Sigmoid colon (tissue), 7 donors: ENCODE results near the gene YJEFN3. TPM values are rescaled to one million over a fixed set of nuclear protein-coding genes. Genes with fewer than 3 reads are reported as not detected.

ENCODE experiments used
- DNase-seq: peaks from one replicate; pipeline ENCODE4 v3.0.0-alpha.2; 2019
- H3K27ac ChIP-seq, 4 donors: fragments of 200-600 bp; sonication (generic); one replicate each; pipeline ENCODE4 v1.5.1; 2016 to 2019; ENCODE audit warnings: mild to moderate bottlenecking in 1 of 4
- H3K27me3 ChIP-seq, 3 donors: fragments of 200-600 bp; sonication (generic); one replicate each; pipeline ENCODE4 v1.5.1; 2019; ENCODE audit warnings: mild to moderate bottlenecking in 1 of 3
- H3K36me3 ChIP-seq, 4 donors: fragments of 200-600 bp; sonication (generic); one replicate each; pipeline ENCODE4 v1.5.1; 2016 to 2019
- H3K4me1 ChIP-seq, 4 donors: fragments of 200-600 bp; sonication (generic); one replicate each; pipeline ENCODE4 v1.5.1; 2017 to 2019
- H3K4me3 ChIP-seq, 4 donors: fragments of 200-600 bp; sonication (generic); one replicate each; pipeline ENCODE4 v1.5.1; 2017 to 2019; ENCODE audit warnings: mild to moderate bottlenecking in 2 of 4, moderate library complexity in 1 of 4
- H3K9me3 ChIP-seq, 4 donors: fragments of 200-600 bp in 3 of 4; sonication (generic) in 3 of 4; one replicate each; pipeline versions ENCODE4 v1.5.1 to v1.6.1; 2013 to 2019
- EP300 ChIP-seq, 4 donors: sonication (generic); formaldehyde crosslinking; IDR thresholded peaks; one replicate each; pipeline ENCODE4 v1.6.1; 2017; ENCODE audit warnings: antibody characterized with exemption in 4 of 4
- POLR2A ChIP-seq, 2 donors: fragments of 450-650 bp; IDR thresholded peaks; one replicate each; pipeline ENCODE4 v1.6.1; 2016; ENCODE audit warnings: antibody characterized with exemption in 2 of 2, mild to moderate bottlenecking in 2 of 2, moderate library complexity in 2 of 2
- POLR2AphosphoS5 ChIP-seq, 4 donors: sonication (generic); formaldehyde crosslinking; IDR thresholded peaks; one replicate each; pipeline ENCODE4 v1.6.1; 2017; ENCODE audit warnings: antibody characterized with exemption in 4 of 4
- WGBS, 2 donors: extraction: QIAGEN DNeasy Blood & Tissue Kit; methylation state at CpG; one replicate each; pipeline ENCODE4 v1.1.7; 2013; 5-methylcytosine and 5-hydroxymethylcytosine counted together
- intact Hi-C: fragments of 100-400 bp; cut with DNase I; formaldehyde crosslinking; loops from one replicate; pipeline ENCODE4 v1.15.1; 2023
- polyA plus RNA-seq, 3 donors: library from polyadenylated mRNA; stranded (reverse); fragments of 200-250 nt; gene quantifications; one replicate each; pipeline ENCODE4 v1.2.3, GENCODE V29; 2013
- total RNA-seq, 4 donors: library from RNA; depleted of rRNA; stranded (reverse); fragments of >200 nt; gene quantifications; one replicate each; pipeline ENCODE4 v1.1.0, GENCODE V29; 2016
- TF ChIP-seq, protein P1 (sequence below), 4 experiments: fragments of 450-650 bp in 3 of 4; fragments of 200-600 bp in 1 of 4; IDR thresholded peaks; one replicate each; pipeline ENCODE4 v1.5.1; 2016 to 2019; ENCODE audit warnings: antibody characterized with exemption in 4 of 4, mild to moderate bottlenecking in 3 of 4, moderate library complexity in 2 of 4
- donor health status: healthy with polysubstance abuse.
- donor health status: Bipolar disorder and iron deficiency.
- donor health status: healthy.

YJEFN3 gene
- total and polyA plus RNA-seq, 7 donors: 0.71 to 14.4 (median 2.2) TPM; not detected in 2

DNA sequence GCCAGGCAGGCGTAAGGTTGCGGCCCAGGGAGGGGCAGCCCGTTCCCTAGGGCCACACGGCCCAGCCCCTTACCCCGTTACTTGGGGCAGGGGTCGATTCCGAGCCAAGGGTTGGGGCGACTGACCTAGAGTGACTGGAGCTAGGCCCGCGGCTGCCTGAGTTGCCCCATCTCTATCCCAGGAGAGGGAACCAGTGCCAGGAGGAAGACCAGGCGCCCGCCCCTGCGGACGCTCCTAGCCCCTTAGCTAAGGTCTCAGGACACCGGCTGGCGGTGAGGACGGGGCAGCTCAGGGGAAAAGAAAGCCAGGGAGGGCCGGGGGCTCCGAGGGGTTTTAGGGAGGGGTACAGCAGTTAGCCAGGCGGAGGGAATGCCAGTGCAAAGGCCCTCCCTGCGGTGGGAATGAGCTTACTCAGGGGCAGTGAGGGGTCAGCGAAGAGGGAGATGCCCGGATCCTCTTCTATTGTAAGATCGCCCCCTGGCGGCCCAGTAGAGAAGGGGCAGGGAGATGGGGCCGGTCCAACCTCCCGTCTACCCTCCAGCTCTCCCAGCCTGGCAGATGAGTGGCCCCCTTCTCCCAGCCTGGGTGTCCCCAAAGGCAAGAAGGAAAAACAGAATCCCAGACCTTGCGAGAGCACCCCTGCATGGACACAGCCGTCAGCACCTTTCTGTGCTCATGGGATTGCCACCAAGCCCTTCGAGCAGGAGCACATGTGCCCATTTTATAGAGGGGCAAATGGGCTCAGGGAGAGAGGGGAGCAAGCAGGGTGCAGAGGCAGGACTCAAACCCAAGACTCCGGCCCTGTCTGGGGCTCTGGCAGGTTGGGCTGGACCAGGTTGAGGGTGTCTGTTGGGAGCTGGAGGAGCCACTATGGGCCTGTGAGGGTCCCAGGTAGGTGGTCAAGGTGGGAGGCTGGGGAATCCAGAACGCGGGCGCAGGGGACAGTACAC lies 25.6 kb downstream of the YJEFN3 start:
- TF ChIP-seq EP300 (IDR thresholded peaks at IDR 0.05) (no peak), POLR2AphosphoS5 (IDR thresholded peaks at IDR 0.05) (no peak), POLR2A (IDR thresholded peaks at IDR 0.05) (no peak)
- TF ChIP-seq, protein P1, sequence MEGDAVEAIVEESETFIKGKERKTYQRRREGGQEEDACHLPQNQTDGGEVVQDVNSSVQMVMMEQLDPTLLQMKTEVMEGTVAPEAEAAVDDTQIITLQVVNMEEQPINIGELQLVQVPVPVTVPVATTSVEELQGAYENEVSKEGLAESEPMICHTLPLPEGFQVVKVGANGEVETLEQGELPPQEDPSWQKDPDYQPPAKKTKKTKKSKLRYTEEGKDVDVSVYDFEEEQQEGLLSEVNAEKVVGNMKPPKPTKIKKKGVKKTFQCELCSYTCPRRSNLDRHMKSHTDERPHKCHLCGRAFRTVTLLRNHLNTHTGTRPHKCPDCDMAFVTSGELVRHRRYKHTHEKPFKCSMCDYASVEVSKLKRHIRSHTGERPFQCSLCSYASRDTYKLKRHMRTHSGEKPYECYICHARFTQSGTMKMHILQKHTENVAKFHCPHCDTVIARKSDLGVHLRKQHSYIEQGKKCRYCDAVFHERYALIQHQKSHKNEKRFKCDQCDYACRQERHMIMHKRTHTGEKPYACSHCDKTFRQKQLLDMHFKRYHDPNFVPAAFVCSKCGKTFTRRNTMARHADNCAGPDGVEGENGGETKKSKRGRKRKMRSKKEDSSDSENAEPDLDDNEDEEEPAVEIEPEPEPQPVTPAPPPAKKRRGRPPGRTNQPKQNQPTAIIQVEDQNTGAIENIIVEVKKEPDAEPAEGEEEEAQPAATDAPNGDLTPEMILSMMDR (IDR thresholded peaks at IDR 0.05): peak in 3 of 4 experiments; percentile 16 to 73 (median 33)
- no peaks in the 10 kb centered on the region for H3K4me1 ChIP-seq
- H3K27me3 ChIP-seq: peaks cover 0 to 17% (median 5%) of the 10 kb centered on the region in 3 donors
- intact Hi-C loops: loop anchor here (1.0 kb wide), 1 partner anchor 22 kb away; no protein-coding TSS in a partner anchor
- H3K27ac ChIP-seq: no peak overlapping the region
- 66 to 70% methylated on average over 34 of the region's 34 CpGs for WGBS, 2 donors
- no peaks in the 10 kb centered on the region for H3K9me3 ChIP-seq
- no peaks in the 10 kb centered on the region for H3K36me3 ChIP-seq
- no peak for DNase-seq
- no peak overlapping the region for H3K4me3 ChIP-seq

DNA sequence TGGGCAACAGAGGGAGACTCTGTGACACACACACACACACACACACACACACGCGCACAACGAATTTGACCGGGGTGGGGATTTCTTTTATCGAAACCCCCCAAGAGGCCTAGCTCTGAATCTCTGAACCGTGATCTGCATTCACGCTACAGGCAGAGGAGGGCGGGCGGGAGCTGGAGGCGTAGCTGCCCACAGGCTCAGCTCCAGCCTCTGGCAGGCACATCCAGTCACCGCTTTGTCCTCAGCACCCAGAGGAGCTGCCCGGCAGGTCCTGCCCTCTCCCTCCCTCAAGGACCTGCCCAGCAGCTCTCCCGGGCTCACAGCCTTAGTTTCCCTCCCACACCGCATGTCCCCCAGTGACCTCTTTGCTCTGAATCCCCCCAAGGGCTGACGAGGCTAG lies 29.3 kb downstream of the YJEFN3 start:
- Histone ChIP-seq H3K9me3 (no peaks in the 10 kb centered on the region), H3K4me1 (no peaks in the 10 kb centered on the region), H3K36me3 (no peaks in the 10 kb centered on the region), H3K27ac (no peak overlapping the region), H3K4me3 (no peak overlapping the region), H3K27me3 (no peaks in the 10 kb centered on the region)
- no peak for TF ChIP-seq POLR2AphosphoS5 (IDR thresholded peaks at IDR 0.05)
- TF ChIP-seq POLR2A (IDR thresholded peaks at IDR 0.05): no peak
- no peak for TF ChIP-seq EP300 (IDR thresholded peaks at IDR 0.05)
- TF ChIP-seq, protein P1 (IDR thresholded peaks at IDR 0.05): no peak
- WGBS, 2 donors: 80 to 84% methylated on average over 15 of the region's 15 CpGs
- DNase-seq: no peak
- intact Hi-C loops: no loop called here

DNA sequence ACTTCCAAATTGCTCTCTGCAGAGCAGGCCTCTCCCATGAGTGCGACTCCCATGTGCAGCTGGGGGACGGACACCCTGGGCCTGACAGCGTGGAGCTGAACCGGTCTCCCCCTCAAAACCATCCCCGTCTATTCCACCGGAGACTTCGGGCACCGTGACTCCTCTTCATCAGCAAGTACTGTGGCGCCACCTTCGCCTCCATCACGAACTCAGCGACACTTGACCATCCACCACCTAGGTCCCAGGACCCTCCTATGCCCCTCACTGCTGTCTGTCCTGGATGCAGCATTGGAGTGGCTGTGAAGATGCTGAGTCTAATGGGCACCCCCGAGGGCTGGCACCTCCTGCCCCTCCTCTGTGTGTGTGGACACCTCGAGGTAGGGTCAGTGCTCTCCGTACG lies 29.9 kb downstream of the YJEFN3 start:
- no peak for TF ChIP-seq POLR2AphosphoS5 (IDR thresholded peaks at IDR 0.05)
- no peak for TF ChIP-seq POLR2A (IDR thresholded peaks at IDR 0.05)
- TF ChIP-seq EP300 (IDR thresholded peaks at IDR 0.05): no peak
- TF ChIP-seq, protein P1 (IDR thresholded peaks at IDR 0.05): no peak
- intact Hi-C loops: no loop called here
- H3K9me3 ChIP-seq: no peaks in the 10 kb centered on the region

DNA sequence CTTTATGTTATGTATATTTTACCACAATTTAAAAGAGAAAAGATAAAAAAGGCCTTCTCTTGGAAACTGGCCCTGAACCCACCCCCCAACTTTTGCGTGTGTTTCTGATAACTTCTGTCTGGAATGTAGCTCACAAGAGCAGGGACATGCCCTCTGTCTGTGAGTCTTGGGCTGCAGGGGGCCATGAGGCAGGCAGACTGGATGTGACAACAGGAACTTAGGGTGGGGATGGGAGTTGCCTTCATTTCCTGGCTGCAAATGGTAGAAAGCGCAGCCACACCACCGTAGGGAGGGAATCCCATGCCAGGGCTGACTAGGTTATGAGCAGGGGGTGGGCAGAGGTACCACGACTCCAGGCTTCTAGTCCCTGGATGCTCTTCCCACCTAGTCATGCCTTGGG lies 31.2 kb downstream of the YJEFN3 start:
- 65 to 90% methylated on average over 4 of the region's 4 CpGs for WGBS, 2 donors
- no peaks in the 10 kb centered on the region for H3K4me1 ChIP-seq
- no peak for TF ChIP-seq EP300 (IDR thresholded peaks at IDR 0.05)
- TF ChIP-seq, protein P1 (IDR thresholded peaks at IDR 0.05): no peak
- TF ChIP-seq POLR2AphosphoS5 (IDR thresholded peaks at IDR 0.05): no peak
- TF ChIP-seq POLR2A (IDR thresholded peaks at IDR 0.05): no peak
- H3K36me3 ChIP-seq: no peaks in the 10 kb centered on the region
- no peak overlapping the region for H3K4me3 ChIP-seq
- DNase-seq: no peak
- H3K27me3 ChIP-seq: no peaks in the 10 kb centered on the region
- no peaks in the 10 kb centered on the region for H3K9me3 ChIP-seq
- intact Hi-C loops: no loop called here
- H3K27ac ChIP-seq: no peak overlapping the region

More for the DNA sequence above, 29.9 kb downstream of the YJEFN3 start:
- no peak overlapping the region for H3K4me3 ChIP-seq
- H3K36me3 ChIP-seq: no peaks in the 10 kb centered on the region
- WGBS, 2 donors: 95% methylated on average over 16 of the region's 16 CpGs
- H3K27me3 ChIP-seq: no peaks in the 10 kb centered on the region
- H3K4me1 ChIP-seq: no peaks in the 10 kb centered on the region
- DNase-seq: no peak
- H3K27ac ChIP-seq: no peak overlapping the region
